Activated T-helper 1 cell treated with anti-CD3 and anti-CD28 coated beads, Interleukin-2, amount 50 U/mL, for 16 hours (primary cell): ENCODE results near the gene LRRIQ1.
"Not testable (repeated sequence)": the region's sequence is repeated elsewhere in the genome, so short reads cannot be mapped to it uniquely, and the experiment has no call there.

Experiments
- DNase-seq, 2 donors: peaks; one replicate each; pipeline ENCODE4 v3.0.0-alpha.2; 2020; ENCODE audit warnings: low read depth in 1 of 2, low spot score in 1 of 2

The LRRIQ1 gene

GRCh38 chr12:85183855-85184254 is 147.7 kb downstream of the LRRIQ1 start:
- DNase-seq: no peak

- DNase-seq: no peak
These were observed 150.1 kb downstream of the LRRIQ1 start for GRCh38 chr12:85186236-85186635.

GRCh38 chr12:85188619-85189018 is 152.5 kb downstream of the LRRIQ1 start:
- DNase-seq: no peak

- no peak for DNase-seq
These were observed 154.6 kb downstream of the LRRIQ1 start for GRCh38 chr12:85190728-85191127.

- not testable (repeated sequence) for DNase-seq
These were observed 167.7 kb downstream of the LRRIQ1 start for GRCh38 chr12:85203809-85204208.

GRCh38 chr12:85206543-85206942 is 170.4 kb downstream of the LRRIQ1 start:
- DNase-seq: no peak

- DNase-seq: not testable (repeated sequence)
These were observed 188.2 kb downstream of the LRRIQ1 start for GRCh38 chr12:85224339-85224738.

GRCh38 chr12:85225501-85225900 is 189.3 kb downstream of the LRRIQ1 start:
- DNase-seq: no peak

GRCh38 chr12:85237327-85237726 is 201.2 kb downstream of the LRRIQ1 start:
- no peak for DNase-seq

GRCh38 chr12:85244561-85244960 is 208.4 kb downstream of the LRRIQ1 start:
- DNase-seq: no peak

GRCh38 chr12:85253853-85254252 is 217.7 kb downstream of the LRRIQ1 start:
- DNase-seq: no peak

GRCh38 chr12:85257671-85258070 is 221.5 kb downstream of the LRRIQ1 start:
- DNase-seq: no peak

- no peak for DNase-seq
These were observed 224.3 kb downstream of the LRRIQ1 start for GRCh38 chr12:85260447-85260846.

- DNase-seq: no peak
These were observed 224.7 kb downstream of the LRRIQ1 start for GRCh38 chr12:85260896-85261295.

- no peak for DNase-seq
These were observed 230.2 kb downstream of the LRRIQ1 start for GRCh38 chr12:85266356-85266755.

- no peak for DNase-seq
These were observed 237.5 kb downstream of the LRRIQ1 start for GRCh38 chr12:85273381-85274314.

GRCh38 chr12:85274315-85274651 is 238.1 kb downstream of the LRRIQ1 start:
- no peak for DNase-seq

GRCh38 chr12:85275374-85275773 is 239.2 kb downstream of the LRRIQ1 start:
- no peak for DNase-seq

- DNase-seq: no peak
These were observed 241.0 kb downstream of the LRRIQ1 start for GRCh38 chr12:85277191-85277590.

- no peak for DNase-seq
These were observed 241.9 kb downstream of the LRRIQ1 start for GRCh38 chr12:85277900-85278597.

- DNase-seq: no peak
These were observed 242.7 kb downstream of the LRRIQ1 start for GRCh38 chr12:85278598-85279448.
